CD4-positive, alpha-beta T cell treated with Interleukin-4 for 1 hour (primary cell): ENCODE results near the gene MAL.
A peak's percentile ranks its signal among the peaks of the same experiment; 100 is the strongest.
"Not testable (repeated sequence)": the region's sequence is repeated elsewhere in the genome, so short reads cannot be mapped to it uniquely, and the experiment has no call there.

ENCODE experiments used
- DNase-seq, 2 donors: peaks; one replicate each; pipeline ENCODE4 v3.0.0-alpha.2; 2020 to 2022

Gene MAL

GRCh38 chr2:95068256-95068655, 42.7 kb downstream of the MAL start:
- DNase-seq: no peak

DNA sequence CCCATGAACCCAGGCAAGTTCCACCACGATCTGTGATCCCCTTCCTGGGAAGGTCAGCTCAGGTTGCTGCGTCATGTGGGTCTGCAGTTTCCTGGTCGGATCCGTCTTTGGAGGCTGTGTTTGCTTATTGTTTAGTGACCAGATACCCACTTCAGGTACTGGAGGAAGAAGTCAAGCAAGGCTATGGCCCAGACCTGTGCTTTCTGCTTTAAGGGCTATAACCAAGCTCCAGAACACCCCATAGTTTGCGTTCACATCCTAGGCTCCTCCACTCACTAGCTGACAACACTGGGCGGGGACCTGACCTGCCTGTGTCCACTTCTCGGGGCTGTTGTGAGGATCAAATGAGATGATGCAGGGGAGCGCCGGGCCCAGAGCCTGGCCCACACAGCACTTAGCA, 44.0 kb downstream of the MAL start:
- DNase-seq: no peak

DNA sequence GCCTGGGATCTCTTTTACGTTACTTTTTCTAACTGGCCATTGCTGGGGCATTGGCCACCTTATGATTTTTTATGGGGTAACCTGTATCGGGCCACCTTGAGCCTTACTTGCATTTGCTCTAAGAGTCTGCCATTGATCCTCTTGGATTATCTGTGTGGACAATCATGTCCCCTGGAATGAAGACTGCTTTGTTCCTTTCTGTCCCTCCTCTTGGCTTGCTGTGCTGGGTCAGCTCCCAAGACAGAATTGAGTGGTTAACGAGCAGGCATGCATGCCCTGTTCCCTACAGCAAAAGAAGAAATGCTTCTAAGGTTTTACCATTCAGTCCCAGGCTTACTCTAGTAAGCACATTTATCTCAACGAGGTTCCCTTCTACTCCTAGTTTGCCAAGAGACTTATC, 46.3 kb downstream of the MAL start:
- DNase-seq: no peak

- no peak for DNase-seq
Observed at GRCh38 chr2:95072424-95072823, 46.9 kb downstream of the MAL start.

GRCh38 chr2:95073856-95074662, 48.6 kb downstream of the MAL start:
- peak in 1 of 2 donors; percentile 35 for DNase-seq

DNA sequence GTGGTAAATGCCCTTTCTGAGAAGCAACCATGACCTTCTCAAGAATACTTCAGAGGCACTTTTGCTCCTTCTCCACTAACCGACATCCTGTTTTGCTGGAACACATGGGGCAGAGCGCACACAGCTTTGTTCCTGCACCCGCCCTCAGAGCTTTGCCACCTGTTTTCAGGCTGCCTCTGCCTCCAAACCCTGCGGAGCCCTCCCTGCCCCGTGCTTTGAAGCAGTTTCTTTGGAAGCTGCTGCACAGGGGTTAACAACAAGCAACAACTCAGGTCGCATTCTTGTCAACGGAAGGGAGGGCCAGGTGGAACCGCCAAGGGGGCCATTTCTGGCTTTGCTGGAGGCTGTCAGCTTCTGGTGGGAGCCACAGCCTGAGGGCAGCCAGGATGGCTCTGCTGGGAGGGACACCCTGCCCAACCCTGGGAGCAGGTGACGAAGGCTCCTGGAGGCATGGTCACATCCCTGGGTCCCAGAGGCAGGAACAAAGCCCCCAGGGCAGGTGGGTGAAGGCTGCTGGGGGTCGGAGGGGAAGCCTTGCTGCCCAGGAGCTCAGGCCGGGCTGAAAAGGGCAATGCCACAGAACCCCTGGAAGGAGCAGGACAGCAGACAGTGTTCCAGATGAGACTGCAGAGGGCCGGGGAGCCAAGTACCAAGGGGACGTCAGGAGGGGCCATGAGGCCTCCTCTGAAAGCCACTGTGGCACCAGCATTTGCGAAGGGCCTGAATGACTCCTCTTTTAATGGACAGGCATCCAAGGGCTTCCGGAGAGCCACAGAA, 49.3 kb downstream of the MAL start:
- peak; percentile 91 to 92 for DNase-seq

DNA sequence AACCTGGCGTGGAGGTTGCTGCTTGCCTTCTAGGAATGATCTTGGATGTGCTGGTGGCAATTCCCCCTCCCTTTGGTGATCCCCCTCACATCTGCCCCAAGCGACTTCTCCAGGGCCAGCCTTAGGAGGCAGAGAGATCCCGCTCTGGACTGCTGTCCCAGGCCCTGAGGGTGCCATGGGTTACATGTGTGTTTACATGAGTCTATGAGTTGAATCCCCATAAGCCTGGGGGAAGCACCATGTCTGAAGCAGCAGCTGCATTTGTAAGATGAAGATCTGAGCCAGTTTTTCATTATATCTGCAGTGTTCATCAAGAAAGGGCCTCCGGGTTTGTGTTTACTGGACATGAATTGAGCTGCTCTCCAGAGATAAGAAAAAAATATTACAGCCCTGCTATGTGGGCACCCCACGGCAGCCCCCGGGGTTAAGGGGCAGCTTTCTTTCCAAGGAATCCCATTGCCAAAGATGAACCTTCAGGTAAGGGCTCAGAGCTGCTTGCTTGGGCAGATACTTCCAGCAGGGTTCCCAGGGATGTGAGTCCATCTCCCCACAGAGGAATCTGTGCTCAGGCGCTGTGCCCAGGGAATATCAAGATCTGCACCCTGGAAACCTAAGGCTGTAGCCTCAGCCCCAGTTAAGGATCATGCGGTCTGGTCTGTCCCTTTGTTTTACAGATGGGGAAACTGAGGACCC, 50.1 kb downstream of the MAL start:
- peak in 1 of 2 donors; percentile 31 for DNase-seq

GRCh38 chr2:95076705-95077529, 51.4 kb downstream of the MAL start:
- DNase-seq: peak; percentile 92 to 93

GRCh38 chr2:95077530-95077825, 52.0 kb downstream of the MAL start:
- DNase-seq: no peak

- no peak for DNase-seq
Observed at GRCh38 chr2:95077861-95078603, 52.5 kb downstream of the MAL start.

DNA sequence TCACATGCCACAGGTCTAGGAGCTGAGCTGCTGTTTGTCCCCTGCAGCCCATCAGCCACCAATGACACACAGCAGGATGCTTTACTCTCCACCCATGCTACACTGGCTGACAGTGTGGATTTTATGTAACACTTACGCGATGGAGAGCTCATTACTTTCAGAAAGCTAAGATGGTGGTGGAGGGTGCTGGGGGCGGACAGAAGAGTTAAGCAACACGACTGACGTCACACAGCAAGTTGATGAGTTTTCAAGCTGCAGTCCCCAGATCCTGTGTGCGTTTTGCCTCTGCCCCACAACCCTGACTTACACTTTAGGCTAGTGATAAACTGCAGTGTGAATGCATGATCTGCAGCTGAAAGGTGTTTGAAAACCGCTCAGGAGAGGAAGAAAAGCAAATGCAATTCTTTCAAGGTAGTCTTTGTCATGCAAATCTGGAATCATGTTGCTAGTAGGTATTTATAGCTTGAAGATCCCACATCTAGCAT, 53.7 kb downstream of the MAL start:
- no peak for DNase-seq

DNA sequence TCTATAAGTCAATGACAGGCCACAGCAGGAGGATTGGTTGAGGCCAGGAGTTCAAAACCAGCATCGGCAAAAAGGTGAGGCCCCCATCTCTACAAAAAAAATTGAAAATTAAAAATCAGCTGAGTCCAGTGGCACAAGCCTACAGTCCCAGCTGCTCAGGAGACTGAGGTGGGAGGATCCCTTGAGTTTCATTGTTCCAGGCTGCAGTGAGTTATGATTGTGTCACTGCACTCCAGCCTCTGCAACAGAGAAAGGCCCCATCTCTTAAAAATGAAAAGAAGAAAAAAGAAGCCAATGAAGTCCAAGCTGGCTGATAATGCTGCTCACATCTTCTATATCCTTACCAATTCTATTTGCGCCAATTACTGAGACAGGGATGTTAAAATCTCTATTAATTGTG, 57.0 kb downstream of the MAL start:
- no peak for DNase-seq

- no peak for DNase-seq
Observed at GRCh38 chr2:95086017-95086416, 60.5 kb downstream of the MAL start.

- DNase-seq: no peak
Observed at GRCh38 chr2:95087379-95087778, 61.9 kb downstream of the MAL start.

GRCh38 chr2:95091885-95092555, 66.5 kb downstream of the MAL start:
- no peak for DNase-seq

- not testable (repeated sequence) for DNase-seq
Observed at GRCh38 chr2:95098273-95098672, 72.8 kb downstream of the MAL start.

DNA sequence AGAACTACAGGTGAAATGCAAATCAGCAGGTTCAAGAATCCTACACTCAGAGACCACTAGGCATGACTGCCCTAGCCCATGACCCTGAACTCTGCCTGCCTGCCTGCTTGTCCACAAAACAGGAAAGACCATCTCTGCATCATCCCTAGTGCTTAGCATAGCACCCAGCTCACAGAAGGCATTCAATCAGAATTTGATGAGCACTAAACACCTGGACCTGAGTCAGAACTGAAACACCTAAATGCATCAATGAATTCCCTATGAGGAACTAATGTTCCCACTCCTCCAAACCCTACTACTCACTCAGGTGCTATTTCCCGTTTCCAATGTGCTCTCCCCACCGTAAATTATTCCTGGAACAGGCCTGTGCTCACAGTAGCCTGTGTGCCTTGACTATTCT, 74.4 kb downstream of the MAL start:
- no peak for DNase-seq
